ENCODE measurements around the gene FN3K. TPM values are rescaled to one million over a fixed set of nuclear protein-coding genes. Genes with fewer than 3 reads are reported as not detected.

FN3K gene
- total and polyA plus RNA-seq, 2 of the 13 experiments (the other 11 are each of a cell fraction or from before 2014, with no cell fraction given) = 3.5 to 12.2 TPM

- TF ChIP-seq KIAA2018 (CRISPR knock-in tag; IDR thresholded peaks at IDR 0.05; ENCODE audit: borderline replicate concordance) (peak; percentile 97; the same call in 1 of the 2 replicates), ZBTB10 (CRISPR knock-in tag; IDR thresholded peaks at IDR 0.05; ENCODE audit: borderline replicate concordance) (peak; percentile 91), RAD21 (CRISPR knock-in tag; IDR thresholded peaks at IDR 0.05) (peak; percentile 31), ZNF709 (CRISPR knock-in tag; IDR thresholded peaks at IDR 0.05) (peak; percentile 99), ZNF343 (CRISPR knock-in tag; IDR thresholded peaks at IDR 0.05) (peak; percentile 99), ZSCAN9 (CRISPR knock-in tag; IDR thresholded peaks at IDR 0.05; ENCODE audit: borderline replicate concordance) (peak; percentile 100), ISL2 (CRISPR knock-in tag; IDR thresholded peaks at IDR 0.05) (peak; percentile 89), SMARCE1 (IDR thresholded peaks at IDR 0.05; ENCODE audit: borderline replicate concordance) (no peak), ZFX (CRISPR knock-in tag; IDR thresholded peaks at IDR 0.05; ENCODE audit: low read depth) (peak; percentile 100), TCF7 (IDR thresholded peaks at IDR 0.05; ENCODE audit: low read depth) (peak; percentile 63), MTA3 (CRISPR knock-in tag; IDR thresholded peaks at IDR 0.05) (no peak)
Measured at GRCh38 chr17:82737967-82738877, 2.8 kb downstream of the FN3K start (continued).
